Middle frontal gyrus (tissue), 1 donor: ENCODE measurements around the gene RAB3GAP2.
"Not testable (repeated sequence)": the region's sequence is repeated elsewhere in the genome, so short reads cannot be mapped to it uniquely, and the experiment has no call there.

Experiments used
- DNase-seq: peaks from one replicate; pipeline ENCODE4 v3.0.0-alpha.2; 2015; ENCODE audit warnings: low spot score; ENCODE audit errors: extremely low spot score

Gene RAB3GAP2

GRCh38 chr1:220290140-220290761 lies 18.0 kb upstream of the RAB3GAP2 start:
- no peak for DNase-seq

- DNase-seq, result no peak
Measured at GRCh38 chr1:220287129-220287528, 14.9 kb upstream of the RAB3GAP2 start.

- DNase-seq, result no peak
Measured at GRCh38 chr1:220283625-220284024, 11.4 kb upstream of the RAB3GAP2 start.

GRCh38 chr1:220281159-220281574 lies 8.9 kb upstream of the RAB3GAP2 start:
- DNase-seq, result no peak

GRCh38 chr1:220280249-220280648 lies 8.0 kb upstream of the RAB3GAP2 start:
- no peak for DNase-seq

- no peak for DNase-seq
Measured at GRCh38 chr1:220278991-220279390, 6.7 kb upstream of the RAB3GAP2 start.

- DNase-seq, result no peak
Measured at GRCh38 chr1:220275430-220275829, 3.2 kb upstream of the RAB3GAP2 start.

- no peak for DNase-seq
Measured at GRCh38 chr1:220274251-220274855, 2.1 kb upstream of the RAB3GAP2 start.

- DNase-seq, result no peak
Measured at GRCh38 chr1:220272841-220273090, 513 bp upstream of the RAB3GAP2 start.

GRCh38 chr1:220271706-220272046 lies 577 bp downstream of the RAB3GAP2 start:
- DNase-seq, result no peak

GRCh38 chr1:220269036-220269435 lies 3.2 kb downstream of the RAB3GAP2 start:
- no peak for DNase-seq

- DNase-seq, result no peak
Measured at GRCh38 chr1:220267630-220268029, 4.6 kb downstream of the RAB3GAP2 start.

- DNase-seq, result not testable (repeated sequence)
Measured at GRCh38 chr1:220260228-220260627, 12.0 kb downstream of the RAB3GAP2 start.

- not testable (repeated sequence) for DNase-seq
Measured at GRCh38 chr1:220259756-220260155, 12.5 kb downstream of the RAB3GAP2 start.

GRCh38 chr1:220256194-220256593 lies 16.1 kb downstream of the RAB3GAP2 start:
- not testable (repeated sequence) for DNase-seq

- DNase-seq, result no peak
Measured at GRCh38 chr1:220255204-220255603, 17.0 kb downstream of the RAB3GAP2 start.

- not testable (repeated sequence) for DNase-seq
Measured at GRCh38 chr1:220253290-220253689, 19.0 kb downstream of the RAB3GAP2 start.

- DNase-seq, result no peak
Measured at GRCh38 chr1:220251272-220251671, 21.0 kb downstream of the RAB3GAP2 start.

- DNase-seq, result no peak
Measured at GRCh38 chr1:220250681-220251080, 21.6 kb downstream of the RAB3GAP2 start.

GRCh38 chr1:220249522-220249921 lies 22.7 kb downstream of the RAB3GAP2 start:
- no peak for DNase-seq

- DNase-seq, result not testable (repeated sequence)
Measured at GRCh38 chr1:220248715-220249265, 23.5 kb downstream of the RAB3GAP2 start.

- not testable (repeated sequence) for DNase-seq
Measured at GRCh38 chr1:220245900-220246299, 26.4 kb downstream of the RAB3GAP2 start.

GRCh38 chr1:220243947-220244346 lies 28.3 kb downstream of the RAB3GAP2 start:
- DNase-seq, result no peak
